OCI-LY1 (cell line): ENCODE measurements around the gene DLX6.

ENCODE experiments used
- H2AFZ ChIP-seq: fragments of 200-600 bp; sonication (generic), shearing (Covaris generic); 2 replicates; pipeline ENCODE4 v1.6.0; 2014; ENCODE audit warnings: antibody characterized with exemption, mild to moderate bottlenecking, low read length
- H3F3A ChIP-seq: fragments of 200-600 bp; sonication (generic), shearing (Covaris generic); 2 replicates; pipeline ENCODE4 v1.6.0; 2014; ENCODE audit warnings: mild to moderate bottlenecking, antibody characterized with exemption, low read length, moderate library complexity; ENCODE audit not compliant: insufficient read depth
- H3K27ac ChIP-seq: fragments of 200-600 bp; sonication (generic); 2 replicates; pipeline ENCODE4 v1.5.1; 2014; ENCODE audit warnings: low read length, mixed run types, mild to moderate bottlenecking, low read depth; ENCODE audit not compliant: poor library complexity, severe bottlenecking
- H3K27me3 ChIP-seq: fragments of 200-600 bp; sonication (generic); 2 replicates; pipeline ENCODE4 v1.6.0; 2014; ENCODE audit warnings: antibody characterized with exemption, mild to moderate bottlenecking, low read length, moderate library complexity; ENCODE audit not compliant: insufficient read depth
- H3K36me3 ChIP-seq: fragments of 200-600 bp; sonication (generic); 2 replicates; pipeline ENCODE4 v1.6.1; 2014; ENCODE audit warnings: mild to moderate bottlenecking, antibody characterized with exemption, low read length, moderate library complexity, mixed read lengths; ENCODE audit not compliant: insufficient read depth
- H3K4me1 ChIP-seq: fragments of 200-600 bp; sonication (generic); 2 replicates; pipeline ENCODE4 v1.5.1; 2014; ENCODE audit warnings: mild to moderate bottlenecking, low read length, moderate library complexity; ENCODE audit not compliant: insufficient read depth, severe bottlenecking
- H3K4me2 ChIP-seq: fragments of 200-600 bp; sonication (generic), shearing (Covaris generic); 2 replicates; pipeline ENCODE4 v1.6.1; 2014; ENCODE audit warnings: low read length
- H3K4me3 ChIP-seq: fragments of 200-600 bp; sonication (generic); 2 replicates; pipeline ENCODE4 v1.5.1; 2014; ENCODE audit warnings: low read length, low read depth, mild to moderate bottlenecking, mixed read lengths; ENCODE audit not compliant: poor library complexity, severe bottlenecking
- H3K79me2 ChIP-seq: fragments of 200-600 bp; shearing (Covaris generic); 2 replicates; pipeline ENCODE4 v1.6.1; 2016; ENCODE audit warnings: mixed run types, low read length, mixed read lengths; ENCODE audit not compliant: insufficient read depth
- H3K9ac ChIP-seq: fragments of 200-600 bp; sonication (generic), shearing (Covaris generic); 2 replicates; pipeline ENCODE4 v1.6.1; 2014; ENCODE audit warnings: mild to moderate bottlenecking, low read length, mixed read lengths
- H3K9me2 ChIP-seq: fragments of 200-600 bp; sonication (generic), shearing (Covaris generic); 2 replicates; pipeline ENCODE4 v1.6.1; 2014; ENCODE audit warnings: low read depth, mild to moderate bottlenecking, low read length, mixed read lengths
- H3K9me3 ChIP-seq: fragments of 200-600 bp; shearing (Covaris generic); 2 replicates; pipeline ENCODE4 v1.6.1; 2014; ENCODE audit warnings: low read length, mixed read lengths
- H4K20me1 ChIP-seq: fragments of 200-600 bp; sonication (generic), shearing (Covaris generic); 2 replicates; pipeline ENCODE4 v1.6.0; 2016; ENCODE audit warnings: mild to moderate bottlenecking, low read length; ENCODE audit not compliant: insufficient read depth
- CTCF ChIP-seq: fragments of 200-600 bp; sonication (generic), shearing (Covaris generic); IDR thresholded peaks from 2 replicates; pipeline ENCODE4 v1.5.1; 2017; ENCODE audit warnings: mild to moderate bottlenecking, antibody characterized with exemption, low read length, moderate library complexity, mixed read lengths
- EZH2 ChIP-seq: fragments of 200-600 bp; sonication (generic), shearing (Covaris generic); IDR thresholded peaks from 2 replicates; pipeline ENCODE4 v1.8.0; 2017; ENCODE audit warnings: borderline replicate concordance, mixed run types, mild to moderate bottlenecking, antibody characterized with exemption, low read length, moderate library complexity, mixed read lengths

Gene DLX6

GRCh38 chr7:97011536-97012364 is 6.4 kb downstream of the DLX6 start:
- Histone ChIP-seq H3K9me3 (no peaks in the 10 kb centered on the region), H3K4me1 (no peaks in the 10 kb centered on the region), H3K9me2 (no peaks in the 10 kb centered on the region), H3K4me3 (no peak overlapping the region), H2AFZ (no peak overlapping the region), H3K4me2 (no peak overlapping the region), H3K36me3 (no peaks in the 10 kb centered on the region), H3K27me3 (0 out of 2 replicates have a peak, but pooled peaks cover 3% of the 10 kb centered on the region), H3K27ac (no peak overlapping the region), H3F3A (no peaks in the 10 kb centered on the region), H3K9ac (no peak overlapping the region), H3K79me2 (no peaks in the 10 kb centered on the region), H4K20me1 (no peaks in the 10 kb centered on the region)
- TF ChIP-seq EZH2 (no peak), CTCF (no peak)

DNA sequence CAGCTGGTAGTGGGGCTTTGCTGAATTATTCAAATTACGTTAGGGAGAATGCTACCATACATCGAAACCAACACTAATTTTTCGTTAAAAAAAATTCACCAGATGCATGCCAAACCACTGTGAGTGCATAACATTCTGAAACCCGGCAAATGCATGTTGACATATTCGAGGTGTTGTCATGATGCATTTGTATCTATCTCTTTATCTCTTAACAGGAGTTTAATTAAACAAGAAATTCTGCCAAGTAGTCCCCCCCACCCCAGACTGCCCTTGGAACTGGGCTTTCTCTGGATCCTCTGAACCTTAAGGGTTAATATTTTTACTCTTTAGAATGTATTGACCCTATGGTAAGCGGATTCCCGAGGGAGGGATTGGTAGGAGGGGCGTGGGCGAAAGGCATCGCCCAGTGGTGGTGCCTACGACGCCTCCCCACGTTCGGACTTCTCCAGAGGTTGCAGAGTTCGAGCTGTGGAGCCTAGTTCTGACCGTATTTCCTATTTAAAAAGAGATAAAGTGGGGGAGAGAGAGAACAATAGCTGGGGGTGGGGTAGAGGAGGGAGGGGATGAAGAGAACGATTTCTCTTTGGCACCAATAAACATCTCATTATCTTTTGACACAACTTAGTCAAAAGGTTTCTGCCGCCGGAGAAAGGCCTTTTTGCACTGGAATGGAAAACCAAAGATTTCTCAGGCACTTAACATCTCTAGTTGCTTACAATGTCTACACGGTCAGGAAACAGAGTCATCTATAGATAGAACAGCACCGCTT is 7.2 kb downstream of the DLX6 start:
- Histone ChIP-seq H3F3A (no peaks in the 10 kb centered on the region), H3K79me2 (no peaks in the 10 kb centered on the region), H3K27ac (no peak overlapping the region), H4K20me1 (no peaks in the 10 kb centered on the region), H3K4me2 (no peak overlapping the region), H3K9ac (no peak overlapping the region), H2AFZ (no peak overlapping the region), H3K27me3 (0 out of 2 replicates have a peak, but pooled peaks cover 3% of the 10 kb centered on the region), H3K9me2 (no peaks in the 10 kb centered on the region), H3K36me3 (no peaks in the 10 kb centered on the region), H3K4me3 (no peak overlapping the region), H3K4me1 (no peaks in the 10 kb centered on the region), H3K9me3 (no peaks in the 10 kb centered on the region)
- TF ChIP-seq EZH2 (no peak), CTCF (no peak)

DNA sequence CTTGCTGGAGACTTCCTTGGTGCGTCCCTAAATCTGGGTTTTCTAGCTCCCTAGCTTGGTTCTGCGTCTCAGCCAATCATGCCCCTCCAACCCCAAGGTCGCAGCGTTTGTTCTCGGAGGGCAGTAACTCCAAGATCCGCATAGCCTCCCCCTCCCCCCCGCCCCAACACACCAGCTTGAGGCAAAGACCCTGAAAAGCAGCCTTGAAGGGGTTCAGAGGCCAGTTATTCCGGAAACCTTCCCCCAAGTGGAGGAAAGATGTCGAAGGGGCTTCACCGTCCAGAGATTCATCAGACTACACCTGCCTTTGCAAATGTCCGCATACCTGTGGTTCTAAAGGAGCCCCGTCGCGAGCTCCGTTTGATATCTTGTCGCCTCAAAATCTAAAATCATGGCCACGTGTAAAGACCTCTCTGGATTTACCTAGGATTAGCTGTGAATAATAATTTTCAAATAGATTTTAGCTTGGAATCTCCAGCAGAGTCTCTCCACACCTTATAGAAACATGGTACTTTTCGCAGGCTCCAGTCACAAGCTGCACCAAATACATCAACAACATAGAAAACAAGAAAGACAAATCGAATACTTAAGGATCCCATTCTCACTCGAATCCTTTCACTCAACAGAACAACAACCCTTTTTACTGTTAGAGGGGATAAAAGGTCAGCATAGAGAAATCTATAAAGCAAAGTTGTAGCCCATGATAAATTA is 7.9 kb downstream of the DLX6 start:
- Histone ChIP-seq H2AFZ (no peak overlapping the region), H3K9me2 (no peaks in the 10 kb centered on the region), H3K36me3 (no peaks in the 10 kb centered on the region), H3K4me3 (no peak overlapping the region), H3K4me1 (no peaks in the 10 kb centered on the region), H3F3A (no peaks in the 10 kb centered on the region), H3K27ac (no peak overlapping the region), H3K9ac (no peak overlapping the region), H3K79me2 (no peaks in the 10 kb centered on the region), H3K27me3 (0 out of 2 replicates have a peak, but pooled peaks cover 3% of the 10 kb centered on the region), H3K9me3 (no peaks in the 10 kb centered on the region), H4K20me1 (no peaks in the 10 kb centered on the region), H3K4me2 (no peak overlapping the region)
- TF ChIP-seq EZH2 (no peak), CTCF (no peak)
